Adrenal gland (tissue), 5 donors: Measurements from ENCODE around the gene GFM1.

Source experiments
- CTCF ChIP-seq, 6 experiments: fragments of 450-650 bp in 4 of 6; fragments of 200-600 bp in 2 of 6; sonication (generic) in 1 of 6; IDR thresholded peaks; 1 replicate in 5 of 6; 2 replicates in 1 of 6; pipeline versions ENCODE4 v1.5.1 to v1.8.0; 2016 to 2021; ENCODE audit warnings: antibody characterized with exemption in 6 of 6, mild to moderate bottlenecking in 2 of 6, moderate library complexity in 1 of 6
- POLR2A ChIP-seq, 2 donors: fragments of 450-650 bp; IDR thresholded peaks; one replicate each; pipeline ENCODE4 v1.6.1; 2017; ENCODE audit warnings: antibody characterized with exemption in 2 of 2, mild to moderate bottlenecking in 2 of 2, moderate library complexity in 1 of 2
- donor health status: DM: no; HTN: no; CAD: no.

DNA sequence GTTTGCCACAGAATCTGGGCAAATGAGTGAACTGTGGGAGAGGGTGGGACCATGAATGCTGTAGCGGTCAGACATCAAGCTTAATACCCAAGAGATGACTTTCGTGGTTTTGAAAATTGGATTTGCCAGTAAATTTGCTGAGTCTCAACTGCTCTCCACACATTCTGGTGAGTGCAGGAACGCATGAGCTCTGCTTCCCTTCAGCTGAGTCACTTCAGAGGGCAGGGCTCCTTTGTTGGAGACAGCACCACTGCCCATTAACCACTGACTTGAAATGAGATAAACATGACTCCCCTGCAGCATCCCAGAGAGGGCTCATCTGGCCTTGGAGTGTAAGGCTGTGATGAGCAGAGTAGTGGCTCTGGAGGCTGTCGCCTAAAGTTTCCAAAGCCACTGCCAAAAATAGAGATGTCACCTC lies 65.3 kb downstream of the GFM1 start:
- TF ChIP-seq CTCF (IDR thresholded peaks at IDR 0.05) = no peak
- no peak for TF ChIP-seq POLR2A (IDR thresholded peaks at IDR 0.05)
